HepG2 (cell line): Measurements from ENCODE around the gene AP1S3. TPM values are rescaled to one million over a fixed set of nuclear protein-coding genes. Genes with fewer than 3 reads are reported as not detected.

Experiments used
- ATAC-seq: fragments of 200-7000 bp; cut with Tn5 transposase; 3 replicates; pipeline ENCODE4 v1.9.1; 2020; ENCODE audit warnings: mild to moderate bottlenecking, moderate library complexity
- BruUV-seq: library from RNA; stranded (reverse); fragments of 400-500 nt; replicated peaks from 2 replicates; lab custom pipeline; 2021; lab: Mats Ljungman, UMichigan
- CTCF ChIA-PET: fragments of 300-600 bp; formaldehyde crosslinking; extraction: SDS; loops from one replicate; lab custom pipeline; 2021; ENCODE audit warnings: low total read pairs, inconsistent platforms, low intra/inter-chr PET ratio; lab: Yijun Ruan, JAX
- POLR2A ChIA-PET: fragments of 350-600 bp; sonication (Branson Sonifier 250); formaldehyde crosslinking; loops from one replicate; lab custom pipeline; 2020; ENCODE audit warnings: antibody characterized with exemption, inconsistent platforms; lab: Yijun Ruan, JAX
- DNase-seq: peaks from one replicate; pipeline ENCODE4 v3.0.0-alpha.2; 2015; ENCODE audit warnings: low spot score
- FAIRE-seq: peaks from 3 replicates; lab custom pipeline; 2011; peaks lifted over from hg19 to GRCh38; lab: Jason Lieb, UNC
- H2AFZ ChIP-seq: one replicate; pipeline ENCODE4 v1.6.1; 2011; ENCODE audit warnings: low read length, inconsistent platforms
- H3K27ac ChIP-seq: fragments of 300-600 bp; 3 replicates; pipeline ENCODE4 v1.8.0; 2011; ENCODE audit warnings: mixed run types, mild to moderate bottlenecking, mixed read lengths, low read length, inconsistent platforms; ENCODE audit not compliant: insufficient read depth; ENCODE audit errors: extremely low read length
- H3K27me3 ChIP-seq, 2 experiments: fragments of 200-600 bp in 1 of 2; 2 replicates in 1 of 2; 3 replicates in 1 of 2; pipeline versions ENCODE4 v1.6.0 to v1.8.0; 2011; ENCODE audit warnings: low read length in 2 of 2, mild to moderate bottlenecking in 2 of 2, moderate library complexity in 2 of 2, inconsistent platforms in 1 of 2; ENCODE audit not compliant: insufficient read depth in 2 of 2, control insufficient read depth in 1 of 2
- H3K36me3 ChIP-seq, 2 experiments: fragments of 200-600 bp in 1 of 2; replicated peaks in 1 of 2; 2 replicates in 1 of 2; 3 replicates in 1 of 2; pipeline versions ENCODE4 v1.5.1 to v1.8.0; 2011; ENCODE audit warnings: low read length in 2 of 2, inconsistent platforms in 1 of 2; ENCODE audit not compliant: insufficient read depth in 2 of 2, control insufficient read depth in 1 of 2
- H3K4me1 ChIP-seq: 2 replicates; pipeline ENCODE4 v1.5.1; 2012; ENCODE audit warnings: low read length, inconsistent platforms; ENCODE audit not compliant: insufficient read depth
- H3K4me2 ChIP-seq: 2 replicates; pipeline ENCODE4 v1.6.0; 2011; ENCODE audit warnings: low read depth, low read length, inconsistent platforms
- H3K4me3 ChIP-seq, 3 experiments: fragments of 200-600 bp in 1 of 3; sonication (generic), shearing (Covaris generic) in 1 of 3; replicated peaks in 1 of 3; 2 replicates each; pipeline ENCODE4 v1.5.1; 2011 to 2016; ENCODE audit warnings: low read length in 3 of 3, inconsistent platforms in 2 of 3, low read depth in 2 of 3, mild to moderate bottlenecking in 2 of 3, control low read depth in 1 of 3, mixed read lengths in 1 of 3; ENCODE audit not compliant: insufficient read depth in 1 of 3
- H3K79me2 ChIP-seq: one replicate; pipeline ENCODE4 v1.6.1; 2011; ENCODE audit warnings: low read length, inconsistent platforms; ENCODE audit not compliant: insufficient read depth
- H3K9ac ChIP-seq: 2 replicates; pipeline ENCODE4 v1.6.0; 2011; ENCODE audit warnings: mild to moderate bottlenecking, low read depth, low read length, inconsistent platforms; ENCODE audit not compliant: insufficient read depth
- H3K9me3 ChIP-seq: 2 replicates; pipeline ENCODE4 v1.5.1; 2012; ENCODE audit warnings: mild to moderate bottlenecking, low read length
- H4K20me1 ChIP-seq: 2 replicates; pipeline ENCODE4 v1.6.0; 2011; ENCODE audit warnings: inconsistent platforms, mild to moderate bottlenecking, low read length, moderate library complexity; ENCODE audit not compliant: insufficient read depth
- MED1 ChIP-seq: sonication (generic); formaldehyde crosslinking; IDR thresholded peaks from 2 replicates; pipeline ENCODE4 v1.4.0; 2020; ENCODE audit warnings: missing genetic modification reagents
- MIXL1 ChIP-seq: IDR thresholded peaks from 2 replicates; pipeline ENCODE4 v1.6.1; 2016
- POLR2AphosphoS2 ChIP-seq: IDR thresholded peaks from 2 replicates; pipeline ENCODE4 v1.6.1; 2011; ENCODE audit warnings: low read depth, low read length, improper control_type of control experiment
- SUZ12 ChIP-seq: fragments of 150-350 bp; IDR thresholded peaks from 2 replicates; pipeline ENCODE4 v1.6.1; 2014; ENCODE audit warnings: low read depth, low read length
- ZBTB40 ChIP-seq, 2 experiments: fragments of 450-650 bp in 1 of 2; sonication (generic) in 1 of 2; formaldehyde crosslinking in 1 of 2; IDR thresholded peaks; 2 replicates each; pipeline versions ENCODE4 v1.6.1 to v1.8.0; 2016 to 2022; ENCODE audit warnings: antibody characterized with exemption in 1 of 2, mild to moderate bottlenecking in 1 of 2, missing genetic modification reagents in 1 of 2
- ZNF382 ChIP-seq: sonication (generic); formaldehyde crosslinking; IDR thresholded peaks from 2 replicates; pipeline ENCODE4 v1.5.0; 2020; ENCODE audit warnings: missing genetic modification reagents, mild to moderate bottlenecking, borderline replicate concordance
- WGBS: methylation state at CpG from one replicate; pipeline ENCODE4 v1.1.6; 2017; ENCODE audit warnings: low lambda C conversion rate; 5-methylcytosine and 5-hydroxymethylcytosine counted together
- in situ Hi-C: cut with HindIII; loops from 2 replicates; pipeline ENCODE4 v1.10.0; 2017; ENCODE audit warnings: low pct_unique_long_range_greater_than_20kb; ENCODE audit not compliant: extremely low pct_ligation_motif_present
- intact Hi-C: fragments of 100-400 bp; cut with micrococcal nuclease; formaldehyde crosslinking; loops from one replicate; pipeline ENCODE4 v1.10.0; 2022; ENCODE audit not compliant: unreplicated experiment
- polyA plus RNA-seq, 8 experiments: library from polyadenylated mRNA; depleted of rRNA in 3 of 8; stranded (reverse) in 7 of 8; unstranded in 1 of 8; fragments of >200 nt; fragmentation: Illumina TruSeq in 4 of 8; extraction: Trizol in 4 of 8; gene quantifications; 2 replicates each; pipeline versions ENCODE4 v1.2.1 to v1.2.3, GENCODE V29; 2011 to 2016; ENCODE audit warnings: low read depth in 4 of 8, missing spikeins in 1 of 8, mixed read lengths in 1 of 8; ENCODE audit not compliant: insufficient read depth in 1 of 8
- total RNA-seq, 5 experiments: library from RNA; depleted of rRNA; stranded (reverse); fragments of >200 nt; fragmentation: Illumina TruSeq; extraction: Trizol; gene quantifications; 2 replicates each; pipeline ENCODE4 v1.2.3, GENCODE V29; 2016; ENCODE audit warnings: low read depth in 1 of 5

AP1S3 gene
- total and polyA plus RNA-seq, 2 of the 13 experiments (the other 11 are each of a cell fraction or from before 2014, with no cell fraction given), result 3.0 to 16.3 TPM

- TF ChIP-seq ZNF382 (no peak), SUZ12 (no peak), MED1 (CRISPR knock-in tag) (no peak), POLR2AphosphoS2 (no peak)
Observed at GRCh38 chr2:223832241-223832903, 5.0 kb downstream of the AP1S3 start (continued).

- CTCF ChIA-PET, result no interaction called here
- POLR2A ChIA-PET, result interaction anchor here (1.0 kb wide), 1 partner anchor 31 kb away, joined by 3 read pairs; no protein-coding TSS in a partner anchor
- DNase-seq (no peak), ATAC-seq (no peak), FAIRE-seq (no peak)
- Histone ChIP-seq H3K4me3 (no peak overlapping the region), H3K9ac (no peak overlapping the region), H2AFZ (no peak overlapping the region), H3K79me2 (peaks cover 3% of the 10 kb centered on the region), H3K4me1 (peaks cover 16% of the 10 kb centered on the region), H3K4me2 (no peak overlapping the region), H3K27me3 (no peaks in the 10 kb centered on the region), H4K20me1 (no peaks in the 10 kb centered on the region), H3K27ac (no peak overlapping the region), H3K36me3 (no peaks in the 10 kb centered on the region), H3K9me3 (no peaks in the 10 kb centered on the region)
- BruUV-seq, result no TSS peak
- WGBS, result 96% methylated on average over 5 of the region's 5 CpGs
- intact Hi-C loops (no loop called here), in situ Hi-C loops (no loop called here)
- TF ChIP-seq MIXL1, result no peak
- TF ChIP-seq ZBTB40 (IDR thresholded peaks at IDR 0.05), result 0 out of 2 replicates have a peak, but pooled peaks have one; percentile 13
- TF ChIP-seq ZBTB40 (CRISPR knock-in tag; IDR thresholded peaks at IDR 0.05), result peak; percentile 95
Observed at GRCh38 chr2:223829128-223829527, 8.3 kb downstream of the AP1S3 start.
